AG09319 (cell line): Measurements from ENCODE around the gene LRRIQ3.

Experiments
- DNase-seq: peaks from one replicate; pipeline ENCODE4 v3.0.0-alpha.2; 2010; ENCODE audit warnings: low read depth; ENCODE audit errors: extremely low read depth
- TF ChIP-seq, protein P1 (sequence below): IDR thresholded peaks from 2 replicates; pipeline ENCODE4 v1.5.1; 2011; ENCODE audit warnings: low read depth, mild to moderate bottlenecking, inconsistent platforms, low read length, moderate library complexity

LRRIQ3 gene, protein sequence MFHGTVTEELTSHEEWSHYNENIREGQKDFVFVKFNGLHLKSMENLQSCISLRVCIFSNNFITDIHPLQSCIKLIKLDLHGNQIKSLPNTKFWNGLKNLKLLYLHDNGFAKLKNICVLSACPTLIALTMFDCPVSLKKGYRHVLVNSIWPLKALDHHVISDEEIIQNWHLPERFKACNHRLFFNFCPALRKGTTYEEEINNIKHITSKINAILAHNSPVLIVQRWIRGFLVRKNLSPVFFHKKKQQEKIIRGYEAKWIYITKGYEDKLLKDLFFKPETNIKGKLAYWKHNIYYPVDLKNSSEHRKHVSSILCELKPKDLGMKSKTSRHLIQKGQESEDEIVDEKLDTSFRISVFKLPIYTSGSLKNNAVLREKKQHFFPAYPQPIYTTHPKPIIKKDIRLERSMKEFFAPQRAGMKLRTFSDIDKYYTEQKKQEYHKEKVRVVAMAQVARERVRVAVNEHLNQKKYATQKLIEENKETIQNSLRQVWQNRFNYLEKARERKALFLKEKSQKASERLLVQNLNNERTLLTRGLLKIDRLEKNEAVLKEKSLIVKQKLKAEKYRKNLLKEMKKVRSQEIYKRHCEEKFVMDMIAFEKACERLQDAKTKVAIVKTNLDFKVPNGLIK

DNA sequence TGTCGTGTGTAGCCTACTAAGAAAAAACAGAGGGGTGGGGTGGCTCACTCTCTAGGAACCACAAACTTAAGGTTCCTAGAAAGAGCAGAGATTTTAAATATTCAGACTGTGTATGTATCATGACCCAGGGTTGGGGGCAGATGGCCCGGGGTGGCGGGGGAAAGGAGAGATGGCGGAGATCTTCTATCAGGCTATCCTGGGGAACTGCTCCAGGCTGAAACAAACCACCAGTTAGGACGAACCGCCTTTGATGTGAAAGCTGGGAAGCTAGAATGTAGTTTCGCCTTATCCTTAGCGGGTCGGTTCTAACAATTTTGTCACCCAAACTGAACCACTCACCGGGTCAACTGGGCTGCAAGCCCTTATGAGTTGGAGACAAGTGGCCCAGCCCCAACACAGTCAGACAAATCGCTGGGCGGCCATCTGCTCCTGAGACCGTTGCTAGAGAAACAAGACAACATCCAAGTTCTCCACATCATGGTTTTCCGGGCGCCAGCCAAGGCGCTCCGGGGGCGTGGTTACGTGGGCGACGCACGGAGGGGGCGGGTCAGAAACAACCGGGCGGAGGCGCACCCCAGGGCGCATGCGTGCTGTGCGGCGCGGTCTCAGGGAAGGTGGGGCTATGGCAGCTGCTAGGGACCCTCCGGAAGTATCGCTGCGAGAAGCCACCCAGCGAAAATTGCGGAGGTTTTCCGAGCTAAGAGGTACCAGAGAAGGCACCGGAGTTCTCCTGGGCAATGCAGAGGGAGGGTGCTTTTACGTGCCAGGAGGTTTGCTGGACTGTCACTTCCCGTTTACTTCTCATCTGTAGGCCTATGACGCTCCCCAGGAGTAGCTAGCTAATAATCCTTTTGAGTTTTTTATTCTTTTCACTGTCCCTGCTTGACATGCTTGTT lies at the start of gene LRRIQ3, which contains the start of gene FPGT:
Gene LRRIQ3 (minus strand): TSS at position 520 of the 896 bp plus-strand sequence. CDS start 14,492 bp downstream, outside the sequence.
Gene FPGT (plus strand): TSS at position 586 of the 896 bp plus-strand sequence. CDS start 37 bp downstream, at position 623.
- TF ChIP-seq, protein P1, sequence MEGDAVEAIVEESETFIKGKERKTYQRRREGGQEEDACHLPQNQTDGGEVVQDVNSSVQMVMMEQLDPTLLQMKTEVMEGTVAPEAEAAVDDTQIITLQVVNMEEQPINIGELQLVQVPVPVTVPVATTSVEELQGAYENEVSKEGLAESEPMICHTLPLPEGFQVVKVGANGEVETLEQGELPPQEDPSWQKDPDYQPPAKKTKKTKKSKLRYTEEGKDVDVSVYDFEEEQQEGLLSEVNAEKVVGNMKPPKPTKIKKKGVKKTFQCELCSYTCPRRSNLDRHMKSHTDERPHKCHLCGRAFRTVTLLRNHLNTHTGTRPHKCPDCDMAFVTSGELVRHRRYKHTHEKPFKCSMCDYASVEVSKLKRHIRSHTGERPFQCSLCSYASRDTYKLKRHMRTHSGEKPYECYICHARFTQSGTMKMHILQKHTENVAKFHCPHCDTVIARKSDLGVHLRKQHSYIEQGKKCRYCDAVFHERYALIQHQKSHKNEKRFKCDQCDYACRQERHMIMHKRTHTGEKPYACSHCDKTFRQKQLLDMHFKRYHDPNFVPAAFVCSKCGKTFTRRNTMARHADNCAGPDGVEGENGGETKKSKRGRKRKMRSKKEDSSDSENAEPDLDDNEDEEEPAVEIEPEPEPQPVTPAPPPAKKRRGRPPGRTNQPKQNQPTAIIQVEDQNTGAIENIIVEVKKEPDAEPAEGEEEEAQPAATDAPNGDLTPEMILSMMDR = no peak
- peak; percentile 92 for DNase-seq

DNA sequence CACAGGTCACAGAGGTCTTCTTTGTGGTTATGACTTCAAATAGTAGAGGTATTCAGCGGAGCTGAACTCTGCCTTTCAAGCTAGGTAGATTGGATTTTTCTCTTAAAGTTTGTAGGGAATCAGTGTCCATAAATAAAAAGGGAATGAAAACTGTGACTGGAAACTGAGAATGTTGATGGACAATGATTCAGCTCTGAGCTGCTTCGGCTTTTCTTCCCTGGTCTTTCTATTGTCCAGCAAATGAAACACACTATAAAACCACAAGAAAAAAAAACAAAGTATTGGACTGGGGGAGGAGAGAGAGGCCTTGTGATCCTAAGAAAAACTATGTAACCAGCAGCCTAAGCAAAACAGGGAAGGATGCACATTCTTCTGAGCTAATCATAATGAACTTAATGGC lies 48.3 kb upstream of the LRRIQ3 start:
- TF ChIP-seq, protein P1 = no peak
- DNase-seq = no peak

DNA sequence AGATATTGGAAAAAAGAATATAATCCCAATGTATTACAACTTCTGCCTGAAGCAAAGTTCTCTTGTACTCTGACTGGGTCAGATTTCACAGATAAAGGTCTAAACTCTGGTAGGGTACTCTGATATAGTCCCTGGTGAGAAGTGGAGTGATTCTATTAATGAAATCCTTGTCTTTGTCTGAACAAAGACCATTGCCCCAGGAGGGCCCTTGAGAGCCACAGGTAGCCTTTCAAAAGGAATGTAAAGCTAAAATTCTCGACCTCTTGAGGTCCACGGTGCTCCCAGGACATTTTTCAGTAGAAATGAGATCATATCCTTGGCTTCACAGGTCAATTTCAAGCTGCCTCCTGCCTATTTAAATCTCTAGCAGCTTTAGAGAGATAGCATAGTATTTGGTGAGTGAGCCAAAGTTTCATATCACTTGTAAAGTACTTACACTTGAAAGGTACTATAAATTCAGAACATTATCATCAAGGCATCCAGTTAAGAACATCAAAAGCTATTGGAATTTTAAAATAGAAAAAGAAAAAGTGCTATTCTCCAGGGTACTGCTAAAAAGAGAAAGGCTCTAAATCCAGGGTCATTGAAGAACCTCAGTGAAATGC lies 47.3 kb upstream of the LRRIQ3 start:
- TF ChIP-seq, protein P1 = no peak
- DNase-seq = no peak

DNA sequence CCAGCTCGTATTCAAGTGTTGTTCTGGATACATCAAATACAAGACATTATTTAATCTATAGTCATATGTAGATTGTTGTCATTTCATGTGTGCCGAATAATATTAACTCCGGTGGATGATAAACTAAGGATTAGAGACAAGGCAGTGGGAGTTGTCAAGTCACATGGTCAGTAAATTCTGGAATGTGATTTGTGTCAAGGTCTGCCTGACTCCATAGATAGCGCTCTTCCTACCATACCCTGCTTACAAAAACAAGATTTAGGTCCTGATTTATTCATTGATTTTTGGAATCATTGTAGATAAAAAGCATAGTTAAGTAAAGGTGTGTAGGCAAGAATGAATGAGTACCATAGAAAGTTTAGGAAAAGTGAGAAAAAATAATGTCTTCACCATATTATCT lies 39.8 kb upstream of the LRRIQ3 start:
- TF ChIP-seq, protein P1 = no peak

DNA sequence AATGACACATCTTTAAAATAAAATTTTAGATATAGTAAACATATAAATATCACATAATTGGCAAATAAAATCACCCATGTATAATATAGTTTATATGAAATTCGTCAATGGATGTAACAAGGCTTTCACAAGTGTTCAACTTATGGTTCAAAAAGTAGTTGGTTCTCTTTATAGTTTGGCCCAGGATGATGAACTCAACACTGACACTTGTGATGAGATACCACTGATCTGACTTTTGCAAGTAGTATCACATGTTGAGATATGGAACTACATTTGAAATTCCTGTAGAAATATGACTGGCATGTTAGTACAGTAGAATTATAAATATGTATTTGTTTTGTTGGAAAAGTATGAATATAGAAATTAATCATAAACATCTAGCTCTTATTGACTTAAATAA lies 39.1 kb upstream of the LRRIQ3 start:
- DNase-seq = no peak
- TF ChIP-seq, protein P1 = no peak

More for the DNA sequence above, 39.8 kb upstream of the LRRIQ3 start:
- DNase-seq = no peak

DNA sequence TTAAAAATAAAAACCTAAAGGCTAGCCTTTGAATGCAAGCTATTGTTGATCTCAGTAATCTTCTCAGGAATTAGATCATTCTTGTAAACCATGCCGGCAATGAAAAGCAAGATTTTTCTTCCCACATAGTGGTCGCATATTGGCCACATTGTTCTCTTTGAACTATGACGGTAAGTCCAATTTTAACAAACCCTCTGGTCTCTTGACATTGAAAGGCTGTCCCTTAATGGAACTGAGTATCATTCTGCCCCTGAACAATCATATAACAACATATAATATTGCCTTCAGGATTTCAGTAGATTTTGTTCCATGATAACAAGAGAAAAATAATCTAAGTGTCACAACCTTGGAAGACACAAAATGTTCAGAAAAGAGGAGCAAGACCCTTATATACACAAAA lies 38.5 kb upstream of the LRRIQ3 start:
- TF ChIP-seq, protein P1 = no peak
- DNase-seq = no peak
